Non-pigmented ciliary epithelial cell (primary cell): ENCODE results near the gene SH2B2.
"Not testable (repeated sequence)": the region's sequence is repeated elsewhere in the genome, so short reads cannot be mapped to it uniquely, and the experiment has no call there.

ENCODE experiments used
- DNase-seq: peaks from one replicate; pipeline ENCODE4 v3.0.0-alpha.2; 2010; ENCODE audit warnings: low read depth

Gene SH2B2

DNA sequence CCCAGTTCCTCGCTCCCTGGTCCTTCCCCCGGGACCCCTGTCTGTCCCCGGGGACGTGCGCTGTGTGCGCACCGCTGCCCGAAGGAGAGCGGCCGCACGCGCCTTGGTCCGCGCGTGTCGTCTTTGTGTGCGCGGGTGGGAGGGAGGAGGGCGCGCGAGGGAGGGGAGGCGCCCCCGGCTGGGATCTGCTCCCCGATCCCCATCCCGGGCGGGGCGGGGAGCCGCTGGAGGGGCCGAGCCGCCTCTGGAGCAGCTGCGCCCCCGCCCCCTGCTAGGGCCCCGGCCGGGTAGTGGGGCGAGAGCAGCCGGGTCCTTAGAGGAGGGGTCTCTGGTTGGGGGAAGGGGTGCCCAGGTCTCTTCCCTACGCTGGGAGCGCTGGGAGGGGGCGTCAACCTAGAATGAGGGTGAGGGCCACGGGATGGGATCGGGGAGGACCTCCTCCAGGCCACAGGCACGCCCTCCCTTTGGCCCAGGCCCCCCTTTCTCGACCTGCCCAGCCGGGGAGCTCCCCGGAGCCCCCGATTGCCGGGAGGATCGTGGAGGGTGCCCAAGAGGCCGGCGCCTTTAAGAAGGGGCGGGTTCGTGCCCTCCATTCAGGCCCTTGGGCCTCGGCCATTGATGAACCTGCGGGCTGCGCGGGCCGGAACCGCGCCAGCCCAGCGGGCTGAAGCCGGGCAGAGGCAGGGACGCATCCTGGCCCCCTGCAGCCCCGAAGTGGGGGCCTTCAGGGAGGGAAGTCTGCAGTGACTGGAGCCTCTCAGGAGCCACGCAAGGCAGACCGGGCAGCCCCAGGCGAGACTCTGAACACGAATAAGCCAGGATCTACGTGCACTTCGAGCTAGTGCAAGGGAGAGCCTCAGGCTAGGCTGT is 678 bp downstream of the SH2B2 start:
- DNase-seq, result no peak

DNA sequence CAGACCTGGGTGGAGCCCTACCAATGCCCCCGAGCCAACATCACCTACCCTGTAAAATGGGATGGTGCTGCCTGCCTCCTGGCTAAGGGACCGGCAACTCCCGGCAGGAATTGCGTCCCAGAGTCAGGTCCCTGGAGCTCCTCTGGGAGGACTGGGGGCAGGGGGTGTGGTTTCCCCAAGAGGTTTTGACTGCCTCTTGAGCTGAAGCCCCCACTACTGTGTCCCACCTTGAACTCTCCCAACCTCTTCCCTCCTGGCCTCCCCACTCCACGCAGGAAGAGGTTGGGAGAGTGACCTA is 1.3 kb downstream of the SH2B2 start:
- no peak for DNase-seq

DNA sequence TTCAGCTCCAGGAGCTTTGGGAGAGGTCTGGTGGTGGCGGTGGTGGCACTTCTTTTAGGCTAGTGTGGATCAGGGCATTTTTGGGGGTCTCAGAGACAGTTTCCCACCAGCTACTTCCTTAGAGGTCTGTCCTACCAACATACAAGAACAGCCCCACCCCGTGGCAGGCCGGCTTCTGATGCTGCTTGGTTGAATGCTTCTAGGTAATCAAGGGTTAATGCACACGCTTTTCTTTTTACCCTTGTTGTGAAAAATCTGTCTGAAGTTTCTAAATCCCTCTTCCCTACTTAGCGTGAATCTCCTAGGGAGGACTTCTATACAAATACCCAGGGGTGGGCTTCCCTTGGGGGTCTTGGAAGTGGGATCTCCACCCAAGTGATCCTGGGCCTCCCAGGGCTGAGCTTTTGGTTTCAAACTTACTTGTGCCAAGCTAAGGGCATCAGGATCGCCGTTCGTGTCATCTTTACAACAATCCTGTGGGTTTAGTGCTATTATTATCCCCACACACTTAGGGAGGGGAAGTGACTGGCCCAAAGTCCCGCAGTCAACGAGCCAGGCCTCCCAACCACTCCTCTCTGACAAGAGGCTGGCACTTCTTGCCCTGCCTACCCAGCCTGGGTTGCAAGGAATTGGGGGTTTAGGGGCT is 1.7 kb downstream of the SH2B2 start:
- no peak for DNase-seq

DNA sequence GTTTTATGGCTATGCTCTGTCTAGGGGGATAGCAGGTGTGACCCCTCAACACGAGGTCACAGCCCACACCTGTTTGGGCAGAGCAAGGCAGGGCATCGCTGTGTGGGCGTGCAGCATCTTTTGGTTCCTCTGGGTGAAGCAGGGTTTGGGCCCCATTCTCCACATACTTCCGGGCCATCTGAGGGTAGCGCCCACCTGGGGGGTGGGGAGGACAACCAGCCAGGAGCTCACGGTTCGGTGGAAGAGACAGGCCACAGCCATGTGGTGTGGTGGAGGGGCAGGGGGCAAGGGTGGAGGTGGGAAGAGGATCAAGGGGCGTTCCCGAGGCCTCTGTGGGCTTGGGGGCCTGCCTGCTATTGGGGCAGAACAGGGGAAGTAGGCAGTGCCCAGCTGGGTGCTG is 2.4 kb downstream of the SH2B2 start:
- DNase-seq, result no peak

DNA sequence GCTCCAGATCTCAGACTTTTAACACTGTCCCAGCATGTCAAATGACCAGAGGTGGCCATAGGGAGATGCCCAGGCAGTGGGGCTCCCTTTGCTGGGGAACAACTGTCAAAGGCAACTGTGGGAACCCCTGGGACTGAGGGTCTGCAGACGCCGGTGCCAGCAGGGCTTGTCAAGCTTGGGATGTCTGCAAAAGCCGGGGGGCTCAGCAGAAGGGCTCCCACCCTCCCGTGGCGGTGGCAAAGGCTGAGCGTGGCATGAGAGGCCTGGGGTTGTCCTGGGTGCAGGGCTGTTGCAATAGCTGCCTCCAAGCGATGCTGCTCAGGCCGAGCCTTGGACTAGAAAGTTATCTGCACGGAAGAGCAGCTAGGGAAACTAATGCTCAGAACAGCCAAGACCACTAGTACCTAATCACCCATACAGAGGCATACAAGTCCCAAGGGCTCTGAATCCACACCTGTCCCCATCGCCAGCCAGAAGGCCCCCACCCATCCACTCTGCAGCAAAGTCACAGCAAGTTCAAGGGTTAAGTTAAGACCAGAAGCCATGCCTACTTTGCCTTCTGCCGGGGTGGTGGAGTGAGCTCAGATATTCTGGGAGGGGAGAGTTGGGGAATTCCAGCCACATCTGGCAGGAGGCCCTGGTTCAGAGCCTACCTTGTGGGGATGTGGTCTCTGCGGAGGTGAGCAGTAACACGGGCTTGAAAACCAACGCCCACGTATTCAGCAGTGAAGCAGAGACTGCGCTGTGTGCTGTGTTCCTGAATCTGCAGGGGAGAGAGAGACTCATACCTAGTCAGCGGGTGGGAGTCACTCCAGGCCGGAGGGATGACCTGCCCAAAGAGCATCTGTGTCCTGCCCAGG is 4.6 kb downstream of the SH2B2 start:
- no peak for DNase-seq

DNA sequence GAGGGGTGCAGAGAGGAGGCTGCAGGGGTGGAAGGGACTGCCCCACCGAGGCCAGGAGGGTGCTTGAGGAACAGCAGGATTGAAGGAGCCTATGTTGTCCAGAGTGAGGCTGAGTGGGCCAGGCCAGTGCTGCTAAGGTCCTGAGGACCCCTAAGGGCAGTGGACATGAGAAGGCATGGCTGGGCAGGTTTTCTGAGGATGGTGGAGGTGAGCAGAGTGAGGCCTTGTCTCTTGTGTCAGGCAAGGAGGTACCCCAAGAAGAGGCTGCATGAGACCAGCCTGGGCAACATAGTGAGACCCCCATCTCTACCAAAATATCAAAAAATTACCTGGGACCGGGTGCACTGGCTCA is 5.2 kb downstream of the SH2B2 start:
- no peak for DNase-seq

DNA sequence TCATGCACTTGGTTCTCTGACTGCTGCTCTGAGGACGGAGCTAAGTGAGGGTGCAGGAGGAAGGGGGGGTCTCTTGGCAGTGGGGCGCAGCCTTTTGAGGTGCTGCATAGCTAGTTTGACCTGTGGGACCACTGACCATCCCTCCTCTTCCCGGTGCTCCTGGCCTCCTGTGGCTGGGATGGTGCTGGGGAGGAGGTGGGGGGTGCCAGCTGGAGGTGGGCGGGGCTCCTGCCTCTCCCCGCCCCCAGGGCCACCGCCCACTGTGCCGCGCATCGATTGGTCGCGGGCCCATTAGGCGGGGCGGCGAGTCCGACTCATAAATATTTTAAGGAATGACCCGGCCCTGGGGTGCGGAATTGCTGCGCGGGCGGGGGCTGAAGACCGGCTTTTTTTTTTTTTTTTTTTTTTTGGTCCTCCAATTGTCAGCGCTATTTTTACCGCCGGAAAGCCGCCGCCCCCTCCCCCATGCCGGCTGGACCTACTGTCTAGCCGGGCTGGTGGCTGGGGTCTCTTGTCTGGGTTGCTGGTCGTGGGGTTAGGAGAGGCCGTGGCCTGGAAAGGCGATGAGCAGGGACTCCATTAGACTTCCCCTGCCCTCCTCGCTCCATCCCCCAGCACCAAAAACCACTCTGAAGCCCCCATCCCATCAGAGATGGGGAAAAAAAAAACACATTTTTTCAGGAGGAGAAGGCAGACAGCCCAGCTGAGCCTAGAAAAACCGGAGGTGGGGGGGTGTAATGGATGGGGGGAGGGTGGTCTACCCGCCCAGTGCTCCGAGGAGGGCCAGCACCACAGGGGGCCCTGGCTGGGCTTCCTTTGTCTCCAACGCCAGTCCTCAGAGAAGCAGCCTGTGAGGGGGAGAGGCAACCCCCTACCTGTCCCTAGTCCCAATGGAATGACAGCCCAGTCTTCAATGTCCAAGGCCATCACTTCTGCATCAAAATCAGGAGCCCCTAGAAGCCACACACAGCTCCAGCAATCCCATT is 6.4 kb downstream of the SH2B2 start:
- DNase-seq, result no peak

DNA sequence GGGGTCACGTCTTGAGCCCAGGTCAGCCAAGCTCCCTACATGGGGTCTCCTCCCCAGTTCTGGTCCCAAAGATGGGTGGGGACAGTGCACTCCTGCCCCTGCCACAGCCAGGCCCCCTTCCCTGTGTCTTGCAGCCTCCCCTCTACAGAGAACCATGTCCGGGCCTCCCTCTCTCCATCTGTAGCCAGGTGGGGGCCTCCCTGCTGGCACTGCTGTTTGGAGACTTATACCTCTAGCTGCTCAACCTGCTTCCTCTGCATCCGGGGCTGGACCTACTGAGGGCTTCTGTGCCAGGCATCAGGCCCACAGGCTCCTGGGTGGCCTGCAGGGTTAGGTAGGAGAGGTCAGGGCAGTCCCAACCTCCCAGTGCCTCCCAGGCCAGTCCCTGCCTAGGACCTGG is 7.9 kb downstream of the SH2B2 start:
- no peak for DNase-seq

DNA sequence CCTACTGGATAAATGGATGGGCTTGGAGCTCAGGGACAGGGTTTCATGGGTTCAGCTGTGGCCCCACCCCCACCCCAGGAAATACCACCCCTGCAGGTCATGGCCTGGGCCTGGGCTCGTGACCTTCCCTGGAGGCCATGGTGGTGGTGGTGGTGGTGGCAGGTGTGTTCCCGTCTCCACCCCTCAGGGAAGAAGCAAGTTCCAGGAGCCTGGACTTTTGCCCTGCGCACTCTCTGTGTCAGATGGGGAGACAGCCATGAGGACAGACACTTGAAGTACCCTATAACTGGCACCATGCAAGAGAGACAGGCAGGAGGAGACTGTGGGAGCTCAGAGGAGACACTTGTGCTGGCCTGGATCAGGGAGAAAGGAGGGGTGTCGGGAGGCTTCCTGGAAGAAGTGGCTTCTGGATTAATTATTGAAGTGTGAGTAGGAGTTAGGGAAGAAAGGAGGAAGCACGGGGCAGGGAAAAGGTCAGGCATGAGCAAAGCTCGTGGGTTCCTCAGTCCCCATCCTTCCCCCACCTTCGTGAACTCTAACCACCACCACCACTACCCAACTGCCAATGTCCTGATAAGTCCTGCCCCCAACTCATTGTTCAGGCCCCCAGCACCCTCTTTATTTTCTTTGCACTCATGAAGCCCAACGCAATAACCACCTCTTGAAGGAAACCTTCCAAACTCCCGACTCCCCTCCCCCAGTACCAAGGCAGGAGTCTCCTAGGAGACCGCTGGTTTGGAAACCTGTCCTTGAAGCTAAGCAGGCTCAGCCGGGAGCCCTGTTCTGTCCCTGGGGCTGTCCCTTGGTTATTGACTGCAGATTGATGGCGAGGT is 8.9 kb downstream of the SH2B2 start:
- no peak for DNase-seq

DNA sequence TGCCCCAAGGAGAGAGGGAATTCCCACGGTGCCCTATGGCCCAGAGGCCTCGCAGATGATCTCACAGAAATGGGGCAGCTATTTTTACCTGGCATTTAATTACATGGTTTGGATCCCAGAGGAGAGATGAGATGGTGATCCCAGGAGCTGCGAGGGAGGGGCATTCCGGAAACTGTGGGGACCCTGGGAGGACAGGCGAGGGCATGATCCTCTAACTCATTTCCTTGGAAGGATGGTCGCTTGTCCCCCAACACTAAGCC is 9.4 kb downstream of the SH2B2 start:
- no peak for DNase-seq

DNA sequence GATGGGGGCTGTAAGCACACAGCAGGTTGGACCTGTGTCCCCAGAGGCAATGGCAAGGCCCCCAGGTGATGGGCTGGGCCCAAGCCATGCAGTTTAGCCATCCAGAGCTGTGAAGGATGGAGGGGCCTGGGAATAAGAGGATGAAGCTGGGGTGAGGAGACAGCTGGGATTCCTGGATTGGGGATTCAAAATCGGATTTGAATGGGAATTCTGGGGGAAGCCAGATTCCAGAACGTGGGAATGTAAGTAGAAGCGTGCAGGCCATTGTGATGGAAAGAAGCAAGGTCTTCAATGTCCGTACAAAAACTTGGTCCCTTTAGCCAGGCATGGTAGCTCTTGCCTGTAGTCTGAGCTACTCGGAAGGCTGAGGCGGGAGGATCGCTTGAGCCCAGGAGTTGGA is 9.8 kb downstream of the SH2B2 start:
- DNase-seq, result no peak

DNA sequence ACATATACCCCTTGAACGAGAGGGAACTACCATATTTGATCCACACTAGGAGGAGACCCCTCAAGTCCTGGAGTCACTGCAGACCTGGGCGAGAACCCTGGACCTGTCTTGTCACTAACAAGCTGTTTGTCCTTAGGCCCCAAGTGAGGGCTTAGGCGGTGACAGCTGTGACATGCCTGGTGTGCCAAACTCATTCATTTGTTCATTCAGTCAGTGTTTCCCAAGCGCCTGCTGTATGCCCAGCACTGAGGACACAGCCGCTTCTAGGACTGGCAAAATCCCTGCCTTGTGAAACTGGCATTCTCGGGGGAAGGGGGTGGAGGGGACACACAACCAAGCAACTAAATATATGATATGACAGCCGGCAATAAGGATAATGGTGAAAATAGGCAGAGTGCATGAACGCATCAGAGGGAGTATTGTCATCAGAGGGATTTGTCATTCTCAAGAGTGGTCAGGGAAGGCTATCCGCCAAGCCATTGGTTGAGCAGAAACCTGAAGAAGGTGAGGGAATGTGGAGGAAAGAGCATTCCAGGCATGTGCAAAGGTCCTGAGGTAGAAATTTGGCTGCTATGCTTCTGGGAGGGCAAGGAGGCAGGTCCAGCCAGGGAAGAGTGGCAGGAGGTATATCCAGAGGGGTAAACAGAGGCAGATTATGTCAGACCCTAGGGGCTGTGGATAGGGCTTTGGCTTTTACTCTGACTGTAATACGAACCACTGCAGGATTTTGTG is 11.0 kb downstream of the SH2B2 start:
- no peak for DNase-seq

DNA sequence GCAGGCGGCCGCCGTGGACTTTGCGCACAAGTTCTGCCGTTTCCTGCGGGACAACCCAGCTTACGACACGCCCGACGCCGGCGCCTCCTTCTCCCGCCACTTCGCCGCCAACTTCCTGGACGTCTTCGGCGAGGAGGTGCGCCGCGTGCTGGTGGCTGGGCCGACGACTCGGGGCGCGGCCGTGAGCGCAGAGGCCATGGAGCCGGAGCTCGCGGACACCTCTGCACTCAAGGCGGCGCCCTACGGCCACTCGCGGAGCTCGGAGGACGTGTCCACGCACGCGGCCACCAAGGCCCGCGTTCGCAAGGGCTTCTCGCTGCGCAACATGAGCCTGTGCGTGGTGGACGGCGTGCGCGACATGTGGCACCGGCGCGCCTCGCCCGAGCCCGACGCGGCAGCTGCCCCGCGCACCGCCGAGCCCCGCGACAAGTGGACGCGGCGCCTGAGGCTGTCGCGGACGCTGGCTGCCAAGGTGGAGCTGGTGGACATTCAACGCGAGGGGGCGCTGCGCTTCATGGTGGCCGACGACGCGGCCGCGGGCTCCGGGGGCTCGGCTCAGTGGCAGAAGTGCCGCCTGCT is 14.1 kb downstream of the SH2B2 start:
- no peak for DNase-seq

DNA sequence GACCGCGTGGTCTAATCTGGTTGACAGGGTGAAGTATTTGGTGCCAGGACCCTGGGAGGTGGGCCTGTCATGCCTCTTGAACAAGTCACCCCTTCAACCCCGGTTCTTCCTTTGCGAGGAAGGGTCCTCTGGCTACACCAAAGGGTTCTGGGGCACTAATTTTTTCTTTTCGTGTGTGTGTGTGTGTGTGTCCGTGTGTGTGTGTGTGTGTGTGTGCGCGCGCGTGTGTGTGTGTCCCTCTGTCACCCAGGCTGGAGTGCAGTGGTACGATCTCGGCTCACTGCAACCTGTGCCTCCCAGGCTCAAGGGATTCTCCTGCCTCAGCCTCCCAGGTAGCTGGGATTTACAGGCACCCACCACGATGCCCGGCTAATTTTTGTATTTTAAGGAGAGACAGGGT is 14.7 kb downstream of the SH2B2 start:
- DNase-seq, result not testable (repeated sequence)

DNA sequence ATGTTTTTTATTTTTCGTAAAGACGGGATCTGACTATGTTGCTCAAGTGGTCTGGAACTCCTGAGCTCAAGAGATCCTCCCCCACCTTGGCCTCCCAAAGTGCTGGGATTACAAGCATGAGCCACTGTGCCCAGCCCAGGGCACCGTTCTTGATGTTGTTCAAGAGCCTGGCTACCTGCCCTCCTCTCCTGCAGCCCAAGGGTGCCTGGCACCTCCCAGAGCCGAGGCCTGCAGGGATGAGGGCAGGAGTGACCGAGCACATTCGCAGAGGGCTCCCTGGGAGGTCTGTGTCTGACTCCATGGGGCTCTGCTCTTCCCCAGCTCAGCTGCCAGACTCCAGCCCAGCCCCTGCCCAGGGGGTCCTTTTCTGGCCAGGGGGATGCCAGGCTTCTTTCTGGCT is 15.4 kb downstream of the SH2B2 start:
- DNase-seq, result no peak

DNA sequence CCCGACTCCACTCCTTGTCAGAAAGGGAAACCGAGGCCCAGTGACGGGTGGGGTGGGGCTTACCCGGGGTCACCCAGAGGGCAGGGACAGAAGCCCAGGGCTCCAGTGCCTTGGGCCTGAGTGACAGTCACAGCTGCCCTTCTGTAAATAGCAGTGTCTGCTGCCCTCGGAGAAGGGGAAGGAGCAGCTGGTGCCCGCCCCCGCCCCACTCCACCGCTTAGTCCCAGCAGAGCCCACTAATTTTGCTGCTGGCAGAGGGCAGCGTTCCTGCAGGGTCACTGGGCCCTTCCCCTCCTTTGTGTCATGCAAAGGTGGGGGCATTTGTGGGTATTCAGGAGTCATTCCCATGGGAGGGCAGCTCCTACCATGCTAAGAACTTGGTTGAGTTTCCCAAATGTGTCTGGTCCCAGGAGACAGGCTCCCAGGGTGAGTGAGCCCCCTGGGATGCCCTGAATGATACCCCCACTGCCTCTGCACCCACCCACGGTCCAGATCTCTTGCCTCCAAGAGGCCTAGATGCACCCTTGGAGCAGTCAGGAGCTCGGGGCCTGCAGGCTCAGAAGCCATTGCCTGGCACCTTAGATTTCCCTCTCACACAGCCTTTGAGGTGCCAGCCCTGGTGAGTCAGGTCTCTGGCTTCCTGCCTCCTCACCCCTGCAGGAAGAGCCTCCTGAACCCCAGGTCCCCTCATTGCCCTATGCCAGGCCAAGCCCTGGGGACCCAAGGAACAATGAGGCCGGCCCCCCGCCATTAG is 17.2 kb downstream of the SH2B2 start:
- DNase-seq, result no peak

DNA sequence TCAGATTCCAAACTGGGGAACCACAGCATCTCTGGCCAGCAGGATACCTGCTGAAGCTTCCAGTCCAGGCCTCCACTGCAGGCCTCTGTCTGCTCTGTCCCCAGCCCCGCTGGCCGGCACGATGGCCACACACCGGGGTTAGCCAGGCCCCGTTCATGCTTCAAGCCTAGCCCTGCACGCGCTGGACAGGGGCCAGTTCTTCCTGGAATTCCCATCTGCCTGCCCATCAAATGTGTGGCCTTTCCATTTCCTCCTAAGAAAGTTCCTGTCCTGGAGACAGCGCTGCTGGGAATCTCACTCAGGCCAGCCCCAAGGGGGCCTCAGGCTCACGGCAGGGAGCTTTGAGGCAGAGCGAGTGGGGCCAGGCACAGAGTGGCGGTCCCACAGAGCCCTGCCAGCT is 18.0 kb downstream of the SH2B2 start:
- DNase-seq, result no peak

DNA sequence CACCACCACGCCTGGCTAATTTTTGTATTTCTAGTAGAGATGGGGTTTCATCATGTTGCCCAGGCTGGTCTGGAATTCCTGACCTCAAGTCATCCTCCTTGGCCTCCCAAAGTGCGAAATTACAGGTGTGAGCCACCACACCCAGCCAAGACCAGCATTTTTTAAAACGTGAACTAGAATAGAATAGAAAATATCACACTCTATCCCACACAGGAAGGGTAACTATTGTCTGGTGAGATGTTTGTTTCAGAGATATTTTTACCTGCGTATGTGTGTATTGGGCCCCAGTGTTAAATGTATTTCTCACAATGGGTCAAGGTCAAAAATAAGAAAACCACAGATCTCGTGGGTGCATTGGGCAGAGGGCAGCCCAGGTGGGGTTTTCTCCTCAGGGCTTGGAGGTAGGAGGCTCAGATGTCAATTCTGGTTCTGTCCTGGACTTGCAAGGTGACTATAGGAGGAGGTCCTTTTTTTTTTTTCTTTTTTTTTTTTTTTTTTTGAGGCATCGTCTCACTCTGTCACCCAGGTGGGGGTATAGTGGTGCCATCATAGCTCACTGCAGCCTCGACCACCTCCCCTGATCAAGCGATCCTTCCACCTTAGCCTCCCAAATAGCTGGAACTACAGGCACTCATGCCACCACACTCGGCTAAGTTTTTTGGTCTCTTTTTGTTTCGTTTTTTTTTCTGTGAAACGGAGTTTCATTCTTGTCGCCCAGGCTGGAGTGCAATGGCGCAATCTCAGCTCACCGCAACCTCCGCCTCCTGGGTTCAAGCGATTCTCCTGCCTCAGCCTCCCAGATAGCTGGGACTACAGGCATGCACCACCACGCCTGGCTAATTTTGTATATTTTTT is 19.0 kb downstream of the SH2B2 start:
- no peak for DNase-seq
